ENCODE measurements around the gene ADAMTS12.
"Not testable (repeated sequence)": the region's sequence is repeated elsewhere in the genome, so short reads cannot be mapped to it uniquely, and the experiment has no call there.

Gene ADAMTS12

GRCh38 chr5:33905381-33905780, 13.6 kb upstream of the ADAMTS12 start:
- no peak for DNase-seq

- no peak for DNase-seq
Observed at GRCh38 chr5:33903118-33903517, 11.3 kb upstream of the ADAMTS12 start.

DNA sequence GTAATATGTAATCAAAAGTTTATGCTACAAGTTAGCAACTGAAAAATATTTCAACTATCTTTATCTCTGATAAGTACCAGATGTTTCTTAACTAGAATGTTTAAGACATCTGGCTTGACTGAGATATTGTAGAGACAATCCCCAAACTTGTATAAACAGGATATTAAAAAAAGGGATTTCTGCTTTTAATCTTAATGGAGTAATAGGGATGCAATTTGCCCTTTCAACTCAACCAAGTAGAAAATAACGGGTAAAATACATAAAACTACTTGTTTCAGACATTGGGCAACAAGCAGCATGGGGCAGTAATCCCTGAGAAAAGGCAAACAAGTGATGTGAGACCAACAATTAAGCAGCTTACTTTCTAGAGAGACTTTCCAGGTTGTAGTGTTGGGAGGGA, 9.4 kb upstream of the ADAMTS12 start:
- DNase-seq = no peak

DNA sequence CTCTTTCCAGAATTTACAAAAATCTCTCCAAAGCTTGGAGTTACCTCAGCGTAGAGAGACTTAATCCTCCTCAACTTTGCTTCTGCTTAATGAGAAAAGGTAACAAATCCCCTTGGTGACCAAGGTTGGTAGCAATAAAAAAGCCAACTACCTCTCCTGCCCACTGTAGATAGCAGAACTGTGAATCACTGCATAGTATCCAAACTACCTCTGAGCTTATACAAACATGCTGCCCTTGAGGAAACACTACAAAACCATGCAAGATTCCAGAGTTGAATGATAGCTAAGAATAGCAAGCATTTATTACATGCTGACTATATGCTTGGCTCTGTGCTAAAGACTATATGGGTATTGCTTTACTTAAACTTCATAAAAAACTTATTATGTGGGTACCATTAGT, 2.8 kb upstream of the ADAMTS12 start:
- no peak for DNase-seq

- no peak for DNase-seq
Observed at GRCh38 chr5:33892620-33893137, 889 bp upstream of the ADAMTS12 start.

DNA sequence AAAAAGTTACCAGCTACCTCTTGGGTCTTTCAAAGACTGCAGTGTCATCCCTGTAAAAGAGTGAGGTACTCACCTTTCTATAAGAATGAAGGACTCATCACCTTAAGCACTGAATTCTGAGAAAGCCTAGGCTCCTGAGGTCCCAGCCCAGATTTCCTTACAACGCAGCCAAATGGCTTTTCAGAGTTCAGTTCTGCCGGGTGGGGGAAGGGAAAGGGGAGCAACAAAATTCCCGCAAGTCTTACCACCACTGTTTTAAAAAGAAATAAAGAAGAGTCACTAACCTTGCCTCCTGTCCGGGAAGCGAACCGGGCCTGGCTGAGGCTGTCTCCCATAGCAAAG, 373 bp downstream of the ADAMTS12 start:
- DNase-seq = no peak

DNA sequence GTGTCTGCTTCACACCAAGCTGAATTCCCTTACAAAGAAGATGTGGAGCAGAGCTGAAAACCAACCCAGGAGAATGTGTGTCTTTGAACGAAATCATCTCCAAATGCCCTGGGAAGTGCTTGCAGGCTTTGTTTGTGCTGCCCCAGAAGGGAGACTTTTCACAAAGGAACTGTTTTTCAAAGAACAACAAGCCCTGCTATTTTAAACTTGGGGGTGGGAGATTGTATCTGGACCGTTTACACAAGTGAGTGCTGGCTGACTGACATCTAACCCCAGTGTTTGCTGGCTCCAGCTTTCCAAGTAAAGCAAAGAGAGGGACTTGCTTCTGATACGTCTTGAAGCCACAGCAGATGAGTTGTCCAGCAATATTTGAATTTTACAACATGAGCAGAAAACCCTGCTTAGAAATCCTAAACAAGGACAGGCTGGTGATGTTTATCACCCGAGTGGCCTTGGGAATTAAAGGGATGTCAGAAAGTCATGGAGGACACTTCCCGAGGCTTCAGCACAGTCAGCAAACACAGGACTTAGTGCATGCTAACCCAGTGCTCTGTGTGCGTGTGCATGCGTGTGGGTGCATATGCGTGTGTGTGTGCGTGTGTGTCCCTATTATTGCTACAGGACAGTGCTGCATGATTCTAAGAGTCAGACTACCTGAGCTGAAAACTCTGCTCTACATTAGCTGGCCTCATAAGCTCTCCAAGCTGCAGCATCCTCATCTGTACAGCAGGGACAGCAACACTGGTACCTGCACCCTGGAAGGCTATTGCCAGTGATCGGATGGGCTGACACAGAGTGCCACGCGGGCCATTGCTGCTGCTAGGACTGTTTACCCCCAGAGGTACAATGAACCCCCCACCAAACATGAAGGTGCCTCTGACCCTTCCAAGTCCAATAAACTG, 1.4 kb downstream of the ADAMTS12 start:
- DNase-seq = no peak

GRCh38 chr5:33888587-33888986, 3.2 kb downstream of the ADAMTS12 start:
- DNase-seq = no peak

DNA sequence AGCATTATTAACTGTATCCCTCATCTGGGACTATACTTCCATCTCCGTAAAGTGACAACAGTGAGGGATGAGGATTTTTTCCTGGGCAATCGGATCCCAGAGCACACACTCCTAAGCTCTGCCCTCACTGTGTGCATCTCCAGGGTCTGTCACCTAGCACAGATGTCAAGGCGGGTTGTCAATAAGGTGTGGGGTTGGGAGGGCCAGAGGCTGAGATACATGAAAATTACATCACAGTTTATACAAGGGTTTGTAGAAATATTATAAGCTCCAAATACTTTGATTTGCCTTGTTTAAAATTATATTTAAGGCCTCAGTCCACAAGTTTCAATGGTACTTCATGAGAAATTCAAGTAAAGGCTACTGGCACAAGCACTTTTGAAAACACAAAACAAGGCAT, 4.5 kb downstream of the ADAMTS12 start:
- DNase-seq = no peak

DNA sequence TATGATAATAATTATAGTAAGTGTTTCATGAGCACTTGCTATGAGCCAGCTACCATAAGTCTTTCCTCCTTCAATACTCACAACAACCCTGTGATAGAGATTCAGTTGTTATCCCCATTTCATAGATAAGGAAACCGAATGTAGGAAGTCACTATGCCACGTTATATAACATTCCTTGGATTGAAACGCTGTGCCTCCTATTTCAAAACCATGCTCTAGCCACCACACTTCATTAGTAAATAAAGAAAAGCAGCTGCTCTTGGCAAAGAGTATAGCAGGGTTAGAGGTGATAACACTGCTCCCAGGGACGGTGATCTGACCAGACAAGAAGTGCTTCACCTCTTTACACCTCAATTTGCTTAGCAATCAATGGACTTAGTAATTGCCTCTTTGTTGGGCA, 5.5 kb downstream of the ADAMTS12 start:
- DNase-seq = no peak

DNA sequence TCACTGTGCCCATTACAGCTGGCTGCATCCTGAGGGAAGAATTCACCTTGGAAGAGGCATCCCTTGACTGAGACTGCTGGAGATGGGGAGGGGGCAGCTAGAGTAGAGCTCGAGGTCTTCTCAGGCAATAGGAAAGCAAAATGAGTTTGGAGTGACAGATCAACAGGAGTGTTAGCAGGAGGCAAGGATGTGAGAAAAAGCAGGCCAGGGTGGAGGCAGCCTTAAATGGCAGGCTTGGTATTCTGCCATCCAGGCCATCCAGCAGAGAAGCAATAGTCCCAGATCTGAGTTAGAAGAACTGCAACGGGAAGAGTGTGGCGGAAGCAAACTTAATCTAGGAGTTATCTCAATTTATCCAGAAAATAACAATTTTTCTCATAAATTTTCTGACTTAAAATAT, 6.1 kb downstream of the ADAMTS12 start:
- no peak for DNase-seq

DNA sequence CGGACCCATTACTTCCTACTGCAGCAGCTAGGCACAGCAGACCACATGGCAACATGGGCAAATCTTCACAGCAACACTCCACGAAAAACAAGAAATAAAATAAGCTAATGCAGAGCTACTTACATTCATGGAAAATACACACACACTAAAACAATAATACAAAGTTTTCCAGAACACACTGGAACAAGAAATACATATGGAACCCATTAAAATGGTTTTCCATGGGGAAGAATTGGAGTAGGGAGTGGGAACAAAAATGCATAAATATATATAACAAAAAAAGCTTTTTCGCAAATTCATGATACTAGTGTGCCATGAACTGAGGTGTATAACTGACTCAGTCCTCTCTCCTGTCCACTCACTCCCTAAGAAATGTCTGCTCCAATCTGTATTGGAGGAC, 8.3 kb downstream of the ADAMTS12 start:
- no peak for DNase-seq

- no peak for DNase-seq
Observed at GRCh38 chr5:33880319-33880718, 11.5 kb downstream of the ADAMTS12 start.

GRCh38 chr5:33877449-33877848, 14.3 kb downstream of the ADAMTS12 start:
- no peak for DNase-seq

- DNase-seq = no peak
Observed at GRCh38 chr5:33867241-33867640, 24.5 kb downstream of the ADAMTS12 start.

GRCh38 chr5:33859177-33859576, 32.6 kb downstream of the ADAMTS12 start:
- not testable (repeated sequence) for DNase-seq

DNA sequence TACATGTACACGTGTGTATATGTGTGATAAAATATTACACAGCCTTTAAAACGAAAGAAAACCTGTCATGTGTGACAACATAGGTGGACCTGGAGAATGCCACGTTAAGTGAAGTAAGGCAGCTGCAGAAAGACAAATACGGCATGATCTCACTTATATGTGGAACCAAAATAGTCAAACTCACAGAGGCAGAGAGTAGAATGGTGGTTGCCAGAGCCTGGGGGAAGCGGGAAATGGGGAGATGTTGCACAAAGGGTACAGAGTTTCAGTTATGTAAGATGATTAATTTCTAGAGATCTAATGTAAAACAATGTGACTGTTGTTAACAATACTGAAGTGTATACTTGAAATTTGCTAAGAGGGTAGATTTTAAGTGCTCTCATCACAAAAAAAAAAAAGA, 34.8 kb downstream of the ADAMTS12 start:
- DNase-seq = no peak

- DNase-seq = no peak
Observed at GRCh38 chr5:33855396-33855795, 36.4 kb downstream of the ADAMTS12 start.

DNA sequence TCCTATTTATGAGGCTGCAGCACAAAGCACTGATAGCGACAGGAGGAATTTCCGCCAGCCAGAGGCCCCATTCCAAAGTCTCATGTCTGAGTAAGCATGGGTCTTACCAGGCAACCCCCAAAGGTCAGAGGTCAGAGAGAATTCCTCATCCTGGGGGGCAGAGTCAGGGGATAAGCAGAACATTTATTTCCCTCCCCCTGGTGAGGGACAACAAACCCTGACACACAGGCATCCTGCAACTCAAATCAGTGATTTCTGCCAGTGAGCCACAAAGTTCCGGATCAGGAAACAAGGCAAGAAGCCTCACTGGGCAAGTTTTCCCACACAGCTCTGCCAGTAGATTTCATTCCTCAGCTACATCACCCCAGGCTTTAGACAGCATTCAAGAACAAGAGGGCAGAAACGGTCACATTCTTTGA, 37.0 kb downstream of the ADAMTS12 start:
- DNase-seq = no peak

- DNase-seq = no peak
Observed at GRCh38 chr5:33852837-33853236, 39.0 kb downstream of the ADAMTS12 start.

DNA sequence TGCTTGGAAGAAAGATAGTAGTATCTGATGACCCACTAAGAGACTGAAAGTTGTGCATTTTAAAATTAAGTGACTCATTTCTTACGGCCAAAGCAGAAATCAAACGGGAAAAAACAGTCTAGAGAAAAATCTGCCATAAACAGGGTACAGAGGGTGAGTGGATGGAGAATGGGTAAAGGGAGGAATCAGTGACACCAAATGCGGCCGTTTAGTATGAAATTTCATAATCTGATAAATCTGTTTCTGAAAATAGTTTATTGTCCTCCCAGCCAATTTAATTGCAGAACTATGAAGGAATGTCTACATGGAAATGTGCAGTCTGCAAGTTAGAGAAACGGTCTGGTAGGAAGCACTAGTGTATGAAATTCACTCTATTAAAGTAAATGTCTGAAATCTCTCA, 39.5 kb downstream of the ADAMTS12 start:
- no peak for DNase-seq

DNA sequence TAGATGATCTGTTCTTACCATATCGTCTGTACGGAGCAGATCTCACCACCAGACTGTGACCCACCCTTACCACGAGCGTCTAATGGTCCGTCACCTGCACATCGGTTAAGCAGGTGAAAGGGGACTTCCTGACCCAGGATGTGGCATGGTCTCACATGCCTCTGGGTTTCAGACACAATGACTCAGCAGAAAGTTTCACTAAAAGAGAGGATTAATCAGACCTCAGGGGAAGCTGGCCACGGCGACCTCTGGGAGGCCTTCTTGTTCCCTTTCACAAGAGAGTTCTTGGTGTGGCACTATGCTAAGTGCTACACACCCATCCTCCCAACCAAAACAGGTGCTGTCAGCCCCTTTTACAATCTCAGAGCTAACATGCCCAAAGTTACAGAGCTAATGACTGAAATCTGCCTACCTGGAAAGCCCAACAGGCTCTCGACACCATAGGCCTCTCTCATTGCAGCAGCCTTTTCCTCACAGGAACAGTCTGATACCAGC, 41.6 kb downstream of the ADAMTS12 start:
- DNase-seq = peak; percentile 20

DNA sequence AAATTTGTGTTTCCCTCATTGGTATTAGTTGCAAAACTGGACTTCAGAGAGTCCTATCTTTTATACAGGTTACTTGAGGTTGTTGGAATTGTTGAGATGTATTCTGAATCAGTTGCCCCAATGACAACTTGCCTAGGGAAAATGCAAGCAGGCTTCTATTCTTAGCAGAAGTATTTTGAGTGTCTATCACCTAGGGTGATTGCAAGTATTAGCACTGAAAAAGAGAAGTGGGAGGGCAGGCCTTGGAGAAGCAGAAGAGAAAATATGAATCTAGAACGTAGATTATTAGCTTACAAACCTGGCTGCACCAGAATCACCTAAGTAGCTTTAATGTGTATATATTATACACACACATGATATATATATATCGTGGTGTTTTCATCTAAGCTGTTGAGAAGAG, 43.2 kb downstream of the ADAMTS12 start:
- DNase-seq = no peak

GRCh38 chr5:33846851-33847250, 44.9 kb downstream of the ADAMTS12 start:
- no peak for DNase-seq

GRCh38 chr5:33843579-33843978, 48.2 kb downstream of the ADAMTS12 start:
- DNase-seq = no peak
